Measurements from ENCODE around the gene SERPING1.

DNA sequence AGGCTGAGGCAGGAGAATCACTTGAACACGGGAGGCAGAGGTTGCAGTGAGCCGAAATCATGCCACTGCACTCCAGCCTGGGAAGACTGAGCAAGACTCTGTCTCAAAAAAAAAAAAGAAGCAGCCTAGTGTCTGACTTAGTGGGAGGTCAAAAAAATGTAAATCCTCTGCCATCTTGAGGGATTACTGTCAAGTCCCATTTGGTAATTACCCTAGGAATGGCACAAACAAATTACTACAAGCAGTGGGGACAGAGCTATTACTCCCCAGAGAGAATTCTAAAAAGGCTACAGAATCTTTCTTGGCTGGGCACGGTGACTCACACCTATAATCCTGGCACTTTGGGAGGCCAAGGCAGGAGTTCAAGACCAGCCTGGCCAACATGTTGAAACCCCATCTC, 3.8 kb downstream of the SERPING1 start:
- TF ChIP-seq, protein P1, sequence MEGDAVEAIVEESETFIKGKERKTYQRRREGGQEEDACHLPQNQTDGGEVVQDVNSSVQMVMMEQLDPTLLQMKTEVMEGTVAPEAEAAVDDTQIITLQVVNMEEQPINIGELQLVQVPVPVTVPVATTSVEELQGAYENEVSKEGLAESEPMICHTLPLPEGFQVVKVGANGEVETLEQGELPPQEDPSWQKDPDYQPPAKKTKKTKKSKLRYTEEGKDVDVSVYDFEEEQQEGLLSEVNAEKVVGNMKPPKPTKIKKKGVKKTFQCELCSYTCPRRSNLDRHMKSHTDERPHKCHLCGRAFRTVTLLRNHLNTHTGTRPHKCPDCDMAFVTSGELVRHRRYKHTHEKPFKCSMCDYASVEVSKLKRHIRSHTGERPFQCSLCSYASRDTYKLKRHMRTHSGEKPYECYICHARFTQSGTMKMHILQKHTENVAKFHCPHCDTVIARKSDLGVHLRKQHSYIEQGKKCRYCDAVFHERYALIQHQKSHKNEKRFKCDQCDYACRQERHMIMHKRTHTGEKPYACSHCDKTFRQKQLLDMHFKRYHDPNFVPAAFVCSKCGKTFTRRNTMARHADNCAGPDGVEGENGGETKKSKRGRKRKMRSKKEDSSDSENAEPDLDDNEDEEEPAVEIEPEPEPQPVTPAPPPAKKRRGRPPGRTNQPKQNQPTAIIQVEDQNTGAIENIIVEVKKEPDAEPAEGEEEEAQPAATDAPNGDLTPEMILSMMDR (conservative IDR thresholded peaks at IDR 0.05 in 1 of 2, IDR thresholded peaks at IDR 0.05 in 1 of 2; ENCODE audit: low read depth in 1 of 2, low read length in 2 of 2), result no peak
- TF ChIP-seq EZH2 (IDR thresholded peaks at IDR 0.05; ENCODE audit: low read length, missing control alignments), result no peak

Data from fibroblast of lung (primary cell).